ENCODE measurements around the gene RICTOR.

The RICTOR gene

GRCh38 chr5:39023121-39023520 is 51.1 kb downstream of the RICTOR start:
- H3K4me1 ChIP-seq (ENCODE audit: control insufficient read depth in 1 of 2, insufficient read depth in 1 of 2, low read depth in 1 of 2, low read length in 1 of 2) = peaks cover 0 to 12% of the 10 kb centered on the region in 2 experiments
- peaks cover 34% of the 10 kb centered on the region for H3K36me3 ChIP-seq
- H3K4me3 ChIP-seq (ENCODE audit: low read depth in 1 of 2, low read length in 1 of 2) = no peak overlapping the region
- TF ChIP-seq CTCF (IDR thresholded peaks at IDR 0.05) = no peak
- H3K27me3 ChIP-seq = no peaks in the 10 kb centered on the region
- H3K9me3 ChIP-seq = no peaks in the 10 kb centered on the region
- H3K27ac ChIP-seq = no peak overlapping the region

- no peak overlapping the region for H3K4me3 ChIP-seq (ENCODE audit: low read depth in 1 of 2, low read length in 1 of 2)
- H3K27ac ChIP-seq = peak overlapping the region; percentile 6
- H3K27me3 ChIP-seq = no peaks in the 10 kb centered on the region
- H3K9me3 ChIP-seq = no peaks in the 10 kb centered on the region
- TF ChIP-seq CTCF (IDR thresholded peaks at IDR 0.05) = no peak
- peaks cover 42% of the 10 kb centered on the region for H3K36me3 ChIP-seq
- H3K4me1 ChIP-seq (ENCODE audit: control insufficient read depth in 1 of 2, insufficient read depth in 1 of 2, low read depth in 1 of 2, low read length in 1 of 2) = peaks cover 0 to 12% of the 10 kb centered on the region in 2 experiments
Measured at GRCh38 chr5:39022151-39022550, 52.0 kb downstream of the RICTOR start.

DNA sequence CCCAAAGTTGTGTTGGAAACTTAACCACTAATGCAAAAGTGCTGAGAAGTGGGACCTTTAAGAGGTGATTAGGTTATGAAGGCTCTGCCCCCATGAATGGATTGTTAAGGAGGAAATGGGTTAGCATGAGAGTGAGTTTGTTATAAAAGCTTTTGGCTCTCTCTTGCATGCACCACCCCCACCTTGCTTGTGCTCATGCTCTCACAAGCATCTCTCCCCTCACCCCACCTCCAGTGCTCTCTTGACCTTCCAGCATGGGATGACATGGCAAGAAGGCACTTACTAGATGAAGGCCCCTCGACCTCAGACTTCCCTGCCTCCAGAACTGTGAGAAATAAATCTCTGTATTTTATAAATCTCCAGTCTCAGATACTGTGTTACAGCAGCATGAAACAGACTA is 52.8 kb downstream of the RICTOR start:
- peak overlapping the region; percentile 11 for H3K27ac ChIP-seq
- no peak for TF ChIP-seq CTCF (IDR thresholded peaks at IDR 0.05)
- H3K4me3 ChIP-seq (ENCODE audit: low read depth in 1 of 2, low read length in 1 of 2) = no peak overlapping the region
- H3K27me3 ChIP-seq = no peaks in the 10 kb centered on the region
- H3K9me3 ChIP-seq = no peaks in the 10 kb centered on the region
- H3K4me1 ChIP-seq (ENCODE audit: control insufficient read depth in 1 of 2, insufficient read depth in 1 of 2, low read depth in 1 of 2, low read length in 1 of 2) = peaks cover 0 to 12% of the 10 kb centered on the region in 2 experiments
- H3K36me3 ChIP-seq = peaks cover 42% of the 10 kb centered on the region

DNA sequence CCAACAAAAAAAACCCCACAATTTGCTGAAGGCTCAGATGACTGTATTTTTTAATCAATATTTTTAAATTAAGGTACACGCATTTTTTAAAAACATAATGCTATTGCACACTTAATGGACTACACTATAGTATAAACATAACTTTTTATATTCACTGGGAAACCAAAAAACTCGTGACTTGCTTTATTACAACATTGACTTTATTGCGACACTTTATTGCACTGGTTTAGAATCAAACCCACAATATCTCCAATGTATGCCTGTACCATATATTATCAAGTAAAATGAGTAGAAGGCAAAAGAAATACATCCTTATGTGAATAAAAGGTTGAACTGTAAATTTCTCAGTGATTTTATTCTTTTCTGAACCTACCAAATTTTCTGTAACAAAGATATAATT is 53.7 kb downstream of the RICTOR start:
- H3K27ac ChIP-seq = no peak overlapping the region
- peaks cover 42% of the 10 kb centered on the region for H3K36me3 ChIP-seq
- no peak for TF ChIP-seq CTCF (IDR thresholded peaks at IDR 0.05)
- no peak overlapping the region for H3K4me3 ChIP-seq (ENCODE audit: low read depth in 1 of 2, low read length in 1 of 2)
- H3K27me3 ChIP-seq = no peaks in the 10 kb centered on the region
- H3K4me1 ChIP-seq (ENCODE audit: control insufficient read depth in 1 of 2, insufficient read depth in 1 of 2, low read depth in 1 of 2, low read length in 1 of 2) = peaks cover 0 to 12% of the 10 kb centered on the region in 2 experiments
- H3K9me3 ChIP-seq = no peaks in the 10 kb centered on the region

DNA sequence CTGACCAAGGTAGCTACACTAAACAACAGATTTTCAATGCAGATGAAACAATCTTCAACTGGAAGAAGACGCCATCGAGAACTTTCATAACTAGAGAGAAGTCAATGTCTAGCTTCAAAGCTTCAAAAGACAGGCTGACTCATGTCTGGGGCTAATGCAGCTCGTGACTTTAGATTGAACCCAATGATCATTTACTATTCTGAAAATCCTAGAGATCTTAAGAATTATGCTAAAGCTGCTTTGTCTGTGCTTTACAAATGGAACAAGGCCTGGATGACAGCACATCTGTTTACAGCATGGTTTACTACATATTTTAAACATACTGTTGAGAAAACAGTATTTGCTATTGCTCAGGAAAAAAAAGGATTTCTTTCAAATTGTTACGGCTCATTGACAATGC is 54.9 kb downstream of the RICTOR start:
- Histone ChIP-seq H3K9me3 (no peaks in the 10 kb centered on the region), H3K4me3 (ENCODE audit: low read depth in 1 of 2, low read length in 1 of 2) (no peak overlapping the region), H3K36me3 (peaks cover 42% of the 10 kb centered on the region), H3K27ac (no peak overlapping the region), H3K27me3 (no peaks in the 10 kb centered on the region), H3K4me1 (ENCODE audit: control insufficient read depth in 1 of 2, insufficient read depth in 1 of 2, low read depth in 1 of 2, low read length in 1 of 2) (peaks cover 0 to 12% of the 10 kb centered on the region in 2 experiments)
- TF ChIP-seq CTCF (IDR thresholded peaks at IDR 0.05) = no peak

- no peak overlapping the region for H3K27ac ChIP-seq
- H3K9me3 ChIP-seq = peaks cover 3% of the 10 kb centered on the region
- TF ChIP-seq CTCF (IDR thresholded peaks at IDR 0.05) = no peak
- no peak overlapping the region for H3K4me3 ChIP-seq (ENCODE audit: low read depth in 1 of 2, low read length in 1 of 2)
- no peaks in the 10 kb centered on the region for H3K27me3 ChIP-seq
- H3K4me1 ChIP-seq (ENCODE audit: control insufficient read depth in 1 of 2, insufficient read depth in 1 of 2, low read depth in 1 of 2, low read length in 1 of 2) = peaks cover 0 to 15% of the 10 kb centered on the region in 2 experiments
- peaks cover 46% of the 10 kb centered on the region for H3K36me3 ChIP-seq
Measured at GRCh38 chr5:39017504-39017903, 56.7 kb downstream of the RICTOR start.
